Measurements from ENCODE around the gene DTX3.
"Not testable (repeated sequence)": the region's sequence is repeated elsewhere in the genome, so short reads cannot be mapped to it uniquely, and the experiment has no call there.

The DTX3 gene

DNA sequence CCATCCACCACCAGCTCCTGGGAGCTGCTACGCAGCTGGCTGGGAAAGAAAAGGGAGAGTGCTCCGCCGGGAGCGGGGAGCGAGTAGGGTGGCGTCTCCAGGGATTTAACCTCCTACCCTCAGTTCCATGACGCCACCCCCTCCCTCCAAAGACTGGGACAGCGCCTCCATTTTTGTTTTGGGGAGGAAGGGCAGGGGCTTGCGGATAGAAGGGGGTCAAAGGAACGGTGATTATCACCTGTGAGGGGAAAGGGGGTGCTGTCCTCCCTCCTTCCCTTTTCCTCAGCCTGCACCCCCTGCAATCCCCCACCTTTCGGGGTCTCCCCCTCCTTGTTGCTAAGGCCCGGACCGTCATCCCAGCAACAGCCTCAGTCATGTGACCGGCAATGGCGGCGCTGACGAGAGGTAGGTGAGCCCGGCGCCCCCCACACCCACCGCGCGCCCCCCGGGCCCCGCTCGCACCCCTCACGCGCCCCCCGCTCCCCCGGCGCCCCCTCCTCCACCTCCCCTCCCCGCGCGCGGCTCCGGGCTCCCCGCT is at the start of gene DTX3:
Gene DTX3 (plus strand): TSS at position 371 of the 538 bp plus-strand sequence. CDS start 1,694 bp downstream, outside the sequence.
- in situ Hi-C loops (cut with MboI; ENCODE audit: low sequenced_read_pairs) = no loop called here

DNA sequence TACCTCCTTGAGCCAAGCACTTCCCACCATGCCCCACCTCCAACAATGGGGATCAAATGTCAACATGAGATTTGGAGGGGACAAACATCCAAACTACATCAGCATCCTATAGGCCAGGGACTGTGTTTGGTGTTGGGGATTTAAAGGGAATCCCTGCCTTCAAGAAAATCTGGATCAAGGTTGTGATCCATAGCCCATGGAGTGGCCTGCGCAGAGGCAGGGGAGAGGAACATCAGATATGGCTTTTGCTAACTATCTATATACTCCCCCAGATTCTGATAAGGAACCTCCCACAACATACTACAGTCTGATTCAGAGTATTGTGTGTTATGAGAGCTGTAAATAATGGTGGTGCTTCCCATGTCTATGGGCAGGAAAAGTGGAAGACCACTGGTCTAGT is 49.7 kb upstream of the DTX3 start:
- in situ Hi-C loops (cut with MboI; ENCODE audit: low sequenced_read_pairs) = no loop called here

GRCh38 chr12:57558864-57559263 is 45.8 kb upstream of the DTX3 start:
- in situ Hi-C loops (cut with MboI; ENCODE audit: low sequenced_read_pairs) = no loop called here

DNA sequence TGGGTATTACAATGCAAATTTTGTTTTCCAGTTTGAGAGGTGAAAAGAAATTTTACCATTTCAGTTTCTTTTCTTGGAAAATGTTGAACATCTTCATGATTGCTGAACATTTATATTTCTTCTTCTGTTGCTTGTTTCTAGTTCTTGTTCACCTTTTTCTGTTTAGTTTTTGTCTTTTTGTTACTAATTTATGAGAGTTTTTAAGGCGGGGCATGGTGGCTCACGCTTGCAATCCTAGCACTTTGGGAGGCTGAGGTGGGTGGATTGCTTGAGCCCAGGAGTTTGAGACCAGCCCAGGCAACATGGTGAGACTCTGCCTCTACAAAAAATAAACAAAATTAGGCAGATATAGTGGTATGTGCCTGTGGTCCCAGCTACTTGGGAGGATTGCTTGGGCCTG is 44.1 kb upstream of the DTX3 start:
- in situ Hi-C loops (cut with MboI; ENCODE audit: low sequenced_read_pairs) = no loop called here

DNA sequence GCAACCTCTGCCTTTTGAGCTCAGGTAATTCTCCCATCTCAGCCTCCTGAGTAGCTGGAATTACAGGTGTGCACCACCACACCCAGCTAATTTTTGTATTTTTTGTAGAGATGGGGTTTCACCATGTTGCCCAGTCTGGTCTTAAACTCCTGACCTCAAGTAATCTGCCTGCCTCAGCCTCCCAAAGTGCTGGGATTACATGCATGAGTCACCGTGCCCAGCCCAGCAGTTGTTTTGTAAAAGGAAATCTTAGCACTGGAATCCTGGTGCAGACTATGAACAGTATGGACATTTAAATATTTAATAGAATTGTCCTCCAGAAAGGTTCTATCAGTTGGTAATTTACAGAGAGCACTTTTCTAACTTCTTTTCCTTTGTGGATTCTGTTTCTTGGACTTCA is 43.5 kb upstream of the DTX3 start:
- in situ Hi-C loops (cut with MboI; ENCODE audit: low sequenced_read_pairs) = not testable (repeated sequence)

DNA sequence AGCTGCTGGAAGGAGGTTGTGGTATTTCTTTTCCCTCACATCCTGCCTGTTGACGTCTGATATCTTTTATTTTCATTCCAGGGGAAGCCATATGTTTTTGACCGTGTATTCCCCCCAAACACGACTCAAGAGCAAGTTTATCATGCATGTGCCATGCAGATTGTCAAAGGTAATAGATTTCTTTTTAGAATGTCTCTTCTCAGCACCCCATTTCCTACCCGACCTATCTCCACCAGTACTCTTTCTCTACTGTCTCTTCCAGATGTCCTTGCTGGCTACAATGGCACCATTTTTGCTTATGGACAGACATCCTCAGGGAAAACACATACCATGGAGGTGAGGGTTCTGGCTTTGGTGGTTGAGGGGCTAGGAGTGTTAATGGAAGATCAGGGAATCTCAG is 41.3 kb upstream of the DTX3 start:
- in situ Hi-C loops (cut with MboI; ENCODE audit: low sequenced_read_pairs) = no loop called here

- in situ Hi-C loops (cut with MboI; ENCODE audit: low sequenced_read_pairs) = no loop called here
These were observed 40.4 kb upstream of the DTX3 start for GRCh38 chr12:57564178-57564740.

DNA sequence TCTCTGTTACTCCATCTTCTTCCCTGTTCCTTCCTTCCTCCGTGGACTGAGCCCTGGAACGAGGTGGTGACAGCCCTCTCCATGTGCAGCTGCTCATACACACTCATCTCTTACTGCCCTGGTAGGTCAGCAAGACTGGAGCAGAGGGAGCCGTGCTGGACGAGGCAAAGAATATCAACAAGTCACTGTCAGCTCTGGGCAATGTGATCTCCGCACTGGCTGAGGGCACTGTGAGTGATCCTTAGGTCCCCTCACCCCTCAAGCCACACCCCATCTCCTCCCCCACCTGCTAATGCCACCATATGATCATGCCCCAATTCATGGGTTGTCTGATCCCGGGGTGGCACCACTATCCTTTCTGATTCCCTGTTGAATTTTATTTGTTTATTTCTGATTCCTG is 35.8 kb upstream of the DTX3 start:
- in situ Hi-C loops (cut with MboI; ENCODE audit: low sequenced_read_pairs) = no loop called here

DNA sequence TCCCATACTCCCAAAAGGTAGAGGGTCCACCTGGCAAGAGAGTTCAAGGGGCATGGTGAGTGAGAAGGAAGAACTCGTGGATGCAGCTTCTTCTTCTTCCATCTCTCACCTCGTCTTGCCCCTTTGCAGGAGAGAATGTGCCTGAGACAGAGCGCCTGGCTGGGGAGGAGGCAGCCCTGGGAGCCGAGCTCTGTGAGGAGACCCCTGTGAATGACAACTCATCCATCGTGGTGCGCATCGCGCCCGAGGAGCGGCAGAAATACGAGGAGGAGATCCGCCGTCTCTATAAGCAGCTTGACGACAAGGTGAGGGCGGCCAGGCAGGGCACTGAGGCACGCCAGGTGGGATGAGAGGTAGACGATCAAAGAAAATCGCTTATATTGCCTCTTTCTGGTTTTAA is 34.8 kb upstream of the DTX3 start:
- in situ Hi-C loops (cut with MboI; ENCODE audit: low sequenced_read_pairs) = no loop called here

DNA sequence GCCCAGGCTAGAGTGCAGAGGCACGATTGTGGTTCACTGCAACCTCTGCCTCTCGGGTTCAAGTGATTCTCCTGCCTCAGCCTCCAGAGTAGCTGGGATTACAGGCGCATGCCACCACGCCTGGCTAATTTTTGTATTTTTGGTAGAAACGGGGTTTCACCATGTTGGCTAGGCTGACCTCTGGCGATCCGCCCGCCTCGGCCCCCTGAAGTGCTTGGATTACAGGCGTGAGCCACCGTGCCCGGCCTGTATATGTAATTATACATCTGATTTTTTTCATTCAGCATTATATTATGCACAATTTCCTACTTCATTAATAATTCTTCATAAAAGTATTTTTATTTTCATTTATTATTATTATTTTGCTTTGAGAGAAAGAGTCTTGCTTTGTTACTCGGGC is 34.2 kb upstream of the DTX3 start:
- in situ Hi-C loops (cut with MboI; ENCODE audit: low sequenced_read_pairs) = not testable (repeated sequence)

GRCh38 chr12:57571926-57572762 is 32.5 kb upstream of the DTX3 start:
- in situ Hi-C loops (cut with MboI; ENCODE audit: low sequenced_read_pairs) = no loop called here

DNA sequence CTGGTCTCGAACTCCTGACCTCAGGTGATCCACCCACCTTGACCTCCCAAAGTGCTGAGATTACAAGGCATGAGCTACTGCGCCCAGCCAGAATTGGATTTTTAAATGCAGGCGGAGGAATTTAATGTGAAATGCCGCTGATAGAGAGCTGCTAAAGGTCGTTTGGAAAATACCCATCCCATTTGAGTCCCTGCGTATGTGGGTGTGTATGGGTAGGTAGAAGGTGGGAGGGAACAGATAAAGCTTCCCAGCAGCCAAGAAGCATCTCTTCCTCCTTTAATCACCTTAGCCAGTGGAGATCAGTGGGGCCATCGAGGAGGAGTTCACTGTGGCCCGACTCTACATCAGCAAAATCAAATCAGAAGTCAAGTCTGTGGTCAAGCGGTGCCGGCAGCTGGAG is 29.8 kb upstream of the DTX3 start:
- in situ Hi-C loops (cut with MboI; ENCODE audit: low sequenced_read_pairs) = no loop called here

- in situ Hi-C loops (cut with MboI; ENCODE audit: low sequenced_read_pairs) = no loop called here
These were observed 28.6 kb upstream of the DTX3 start for GRCh38 chr12:57575771-57576612.

DNA sequence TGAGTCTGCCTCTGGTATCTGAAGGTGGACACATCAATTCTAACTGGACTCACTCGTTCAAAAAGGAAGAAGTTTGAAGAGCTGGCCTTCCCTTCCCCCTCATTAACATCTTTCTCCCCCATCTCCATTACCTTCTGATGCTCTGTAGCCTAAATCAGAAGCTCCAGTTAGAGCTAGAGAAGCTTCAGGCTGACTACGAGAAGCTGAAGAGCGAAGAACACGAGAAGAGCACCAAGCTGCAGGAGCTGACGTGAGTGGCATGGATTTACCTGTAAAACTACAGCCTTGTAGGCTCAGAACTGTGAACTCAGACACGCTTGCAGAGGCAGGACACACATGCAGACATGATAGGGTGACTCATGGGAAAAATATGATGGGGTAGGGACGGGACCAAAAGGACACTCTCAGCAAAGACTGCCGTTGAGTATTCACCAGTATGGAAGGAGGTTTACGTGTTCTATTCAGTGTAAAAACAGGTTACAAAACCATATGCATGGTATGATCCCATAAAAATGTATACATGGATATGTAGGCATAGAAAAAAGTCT is 27.9 kb upstream of the DTX3 start:
- in situ Hi-C loops (cut with MboI; ENCODE audit: low sequenced_read_pairs) = no loop called here

- in situ Hi-C loops (cut with MboI; ENCODE audit: low sequenced_read_pairs) = no loop called here
These were observed 26.5 kb upstream of the DTX3 start for GRCh38 chr12:57577981-57578758.

- in situ Hi-C loops (cut with MboI; ENCODE audit: low sequenced_read_pairs) = no loop called here
These were observed 25.6 kb upstream of the DTX3 start for GRCh38 chr12:57579011-57579410.

DNA sequence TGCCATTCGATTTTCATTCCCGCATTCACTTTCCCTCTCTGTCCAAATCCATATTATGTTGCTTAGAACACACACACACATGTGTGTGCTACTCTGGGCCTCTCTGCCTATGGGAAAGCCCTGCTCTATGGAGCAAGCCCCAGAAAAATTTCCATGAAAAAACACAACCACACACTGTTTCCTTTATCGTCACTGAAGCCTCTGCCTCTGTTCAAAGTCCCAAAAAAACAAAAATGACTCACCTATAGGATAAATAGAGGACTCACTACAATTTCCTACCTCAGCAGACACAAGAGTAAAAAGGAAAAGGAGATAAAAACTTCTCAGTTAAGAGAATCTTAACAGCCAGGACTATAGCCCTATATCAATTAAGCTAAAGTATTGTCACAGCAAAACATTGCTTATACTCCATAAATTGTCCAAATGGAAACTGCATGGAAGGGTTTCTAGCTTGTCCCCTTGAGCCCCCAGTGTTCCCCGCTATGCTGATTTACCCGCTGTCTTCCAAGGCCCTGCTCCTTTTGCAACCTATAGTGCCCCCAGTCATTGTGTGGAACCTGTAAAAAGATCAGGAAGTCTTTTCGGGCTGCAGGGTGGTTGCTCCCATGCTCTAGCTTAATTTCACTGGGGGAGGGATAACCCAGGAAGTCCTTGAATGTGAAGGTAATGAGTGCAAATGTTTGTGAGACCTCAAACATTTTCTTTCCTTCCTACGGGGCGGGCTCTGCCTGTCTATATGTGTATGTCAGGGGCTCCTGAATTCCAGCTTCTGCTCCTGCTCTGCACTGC is 24.8 kb upstream of the DTX3 start:
- in situ Hi-C loops (cut with MboI; ENCODE audit: low sequenced_read_pairs) = no loop called here

DNA sequence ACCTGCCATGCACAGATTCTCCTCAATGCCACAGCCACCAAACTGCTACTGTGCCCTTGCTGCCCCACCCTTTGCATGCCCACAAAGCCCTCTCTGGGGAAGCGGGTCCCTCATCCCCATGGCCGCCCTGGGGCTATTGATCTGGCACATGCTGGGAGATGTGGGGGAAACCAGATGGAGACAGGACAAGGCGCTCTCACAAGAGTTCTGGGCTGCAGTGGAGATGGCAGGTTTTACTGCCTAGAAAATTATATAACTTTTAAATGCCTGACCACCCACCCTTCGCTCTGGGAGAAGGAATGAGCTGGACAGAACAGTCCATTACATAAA is 24.2 kb upstream of the DTX3 start:
- in situ Hi-C loops (cut with MboI; ENCODE audit: low sequenced_read_pairs) = no loop called here

DNA sequence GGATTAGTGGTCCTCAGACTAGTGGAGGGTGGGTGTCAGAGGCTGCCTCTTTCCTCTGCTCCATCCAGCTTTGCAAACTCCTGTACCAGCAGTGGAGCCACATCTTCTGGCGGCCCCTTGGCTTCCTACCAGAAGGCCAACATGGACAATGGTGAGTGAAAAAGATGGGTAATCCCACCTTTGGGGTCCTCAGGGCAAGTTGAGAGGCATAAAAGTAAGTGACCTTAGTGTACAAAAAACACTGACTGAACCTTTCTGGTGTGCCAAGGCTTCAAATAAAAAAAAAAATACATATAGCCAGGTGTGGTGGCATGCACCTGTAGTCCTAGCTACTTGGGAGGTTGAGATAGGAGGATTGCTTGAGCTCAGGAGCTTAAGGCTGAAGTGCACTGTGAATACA is 22.8 kb upstream of the DTX3 start:
- in situ Hi-C loops (cut with MboI; ENCODE audit: low sequenced_read_pairs) = no loop called here

- in situ Hi-C loops (cut with MboI; ENCODE audit: low sequenced_read_pairs) = no loop called here
These were observed 22.2 kb upstream of the DTX3 start for GRCh38 chr12:57582440-57582839.
